GM12892 (cell line): Measurements from ENCODE around the gene FAM83F.

ENCODE experiments used
- POLR2AphosphoS5 ChIP-seq: IDR thresholded peaks from 2 replicates; pipeline ENCODE4 v1.6.1; 2011; ENCODE audit warnings: low read depth, low read length, control low read depth
- TAF1 ChIP-seq: IDR thresholded peaks from 2 replicates; pipeline ENCODE4 v1.6.1; 2011; ENCODE audit warnings: low read depth, mild to moderate bottlenecking, control low read depth, low read length, borderline replicate concordance

DNA sequence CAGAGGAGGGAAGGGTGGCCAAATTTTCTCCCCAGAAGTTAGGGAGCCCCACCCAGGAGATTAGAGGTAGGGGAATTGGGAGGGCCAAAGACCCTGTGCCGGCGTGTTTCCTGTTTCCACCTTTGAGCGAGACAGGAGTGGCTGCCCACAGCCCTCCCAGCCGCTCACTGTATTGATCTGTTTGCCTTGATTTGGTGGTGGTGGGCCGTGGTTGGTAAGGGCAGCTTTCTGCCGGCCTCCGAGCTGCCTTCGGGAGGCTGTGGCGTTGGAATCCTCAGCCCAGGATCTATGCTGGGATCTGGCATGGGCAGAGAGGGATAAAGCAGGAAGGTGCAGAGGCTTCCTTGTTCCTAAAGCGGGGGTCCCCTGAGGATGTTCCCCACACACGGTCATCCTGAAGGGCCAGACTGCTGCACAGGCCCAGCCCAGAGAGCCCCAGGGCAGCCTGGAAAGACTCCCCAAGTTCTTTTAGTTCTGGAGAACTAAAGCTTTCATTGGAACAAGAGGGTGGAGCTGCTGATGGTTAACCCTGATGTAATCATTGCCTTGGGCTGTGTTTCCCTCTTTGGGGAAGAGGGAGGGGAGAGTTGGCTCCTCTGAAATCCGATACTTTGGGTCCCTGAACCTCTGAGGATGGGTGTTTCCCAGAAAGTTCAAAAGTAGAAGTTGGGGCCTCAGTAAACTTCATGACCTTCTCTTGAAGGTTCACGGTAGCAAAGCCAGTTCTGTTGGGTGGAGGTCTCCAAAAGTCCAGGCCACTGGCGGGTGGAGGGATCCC is 7.2 kb downstream of the FAM83F start:
- TF ChIP-seq TAF1 (no peak), POLR2AphosphoS5 (no peak)
